Esophagus (tissue), 2 donors: ENCODE results near the gene OR51E2. TPM values are rescaled to one million over a fixed set of nuclear protein-coding genes. Genes with fewer than 3 reads are reported as not detected.

Experiments
- H3K27ac ChIP-seq, 2 donors: one replicate each; pipeline ENCODE4 v1.5.1; 2013; ENCODE audit warnings: low read depth in 2 of 2, mild to moderate bottlenecking in 2 of 2, inconsistent platforms in 1 of 2, low read length in 1 of 2, moderate library complexity in 1 of 2
- H3K27me3 ChIP-seq, 2 donors: one replicate each; pipeline ENCODE4 v1.6.1; 2013; ENCODE audit warnings: low read length in 2 of 2, control low read depth in 1 of 2, mild to moderate bottlenecking in 1 of 2; ENCODE audit not compliant: insufficient read depth in 2 of 2, control insufficient read depth in 1 of 2
- H3K36me3 ChIP-seq, 2 donors: one replicate each; pipeline ENCODE4 v1.6.1; 2013; ENCODE audit warnings: low read length in 1 of 2; ENCODE audit not compliant: control insufficient read depth in 2 of 2, insufficient read depth in 2 of 2
- H3K4me1 ChIP-seq, 2 donors: one replicate each; pipeline ENCODE4 v1.6.1; 2013; ENCODE audit warnings: low read length in 1 of 2; ENCODE audit not compliant: control insufficient read depth in 2 of 2, insufficient read depth in 2 of 2
- H3K4me3 ChIP-seq, 2 donors: one replicate each; pipeline ENCODE4 v1.5.1; 2013; ENCODE audit warnings: low read length in 2 of 2, mild to moderate bottlenecking in 2 of 2, low read depth in 1 of 2, moderate library complexity in 1 of 2
- H3K9me3 ChIP-seq, 2 donors: one replicate each; pipeline ENCODE4 v1.6.1; 2013; ENCODE audit warnings: mild to moderate bottlenecking in 2 of 2, low read depth in 1 of 2, low read length in 1 of 2, moderate library complexity in 1 of 2; ENCODE audit not compliant: control insufficient read depth in 2 of 2, insufficient read depth in 1 of 2
- WGBS, 2 donors: extraction: QIAGEN DNeasy Blood & Tissue Kit; methylation state at CpG; one replicate each; pipeline ENCODE4 v1.1.7; 2013; 5-methylcytosine and 5-hydroxymethylcytosine counted together
- polyA plus RNA-seq, 2 donors: library from polyadenylated mRNA; stranded (reverse); fragments of 200-250 nt; gene quantifications; one replicate each; pipeline ENCODE4 v1.2.3, GENCODE V29; 2013
- donor health status: healthy with polysubstance abuse.
- donor health status: Bipolar disorder and iron deficiency.

Gene OR51E2
- polyA plus RNA-seq, 2 donors, result 0.02 TPM; not detected in 1

- H3K27ac ChIP-seq, result no peak within 1 kb of the TSS
- H3K4me1 ChIP-seq, result no peaks in the 10 kb centered on the region
- no peak within 1 kb of the TSS for H3K4me3 ChIP-seq
- WGBS, 2 donors, result 74 to 78% methylated on average over 3 of the region's 3 CpGs
- no peaks in the 10 kb centered on the region for H3K27me3 ChIP-seq
- no peaks in the 10 kb centered on the region for H3K9me3 ChIP-seq
- H3K36me3 ChIP-seq, result no peaks in the 10 kb centered on the region
Measured at GRCh38 chr11:4643682-4644081, 54.0 kb downstream of the OR51E2 start, which contains the start of gene OR51E1. TSS of gene OR51E1 (plus strand) at chr11:4643982. CDS start at chr11:4652527, 8,545 bp downstream.

- H3K4me3 ChIP-seq, result no peak overlapping the region
- H3K27me3 ChIP-seq, result no peaks in the 10 kb centered on the region
- H3K9me3 ChIP-seq, result no peaks in the 10 kb centered on the region
- H3K36me3 ChIP-seq, result no peaks in the 10 kb centered on the region
- H3K4me1 ChIP-seq, result no peaks in the 10 kb centered on the region
- WGBS, 2 donors, result 40 to 45% methylated on average over 5 of the region's 5 CpGs
- no peak overlapping the region for H3K27ac ChIP-seq
Measured at GRCh38 chr11:4643076-4643475, 54.6 kb downstream of the OR51E2 start.

GRCh38 chr11:4642043-4642442 is 55.6 kb downstream of the OR51E2 start:
- Histone ChIP-seq H3K4me3 (no peak overlapping the region), H3K27ac (no peak overlapping the region), H3K27me3 (no peaks in the 10 kb centered on the region), H3K36me3 (no peaks in the 10 kb centered on the region), H3K4me1 (no peaks in the 10 kb centered on the region), H3K9me3 (no peaks in the 10 kb centered on the region)
- 69 to 71% methylated on average over 7 of the region's 7 CpGs for WGBS, 2 donors

GRCh38 chr11:4641501-4641900 is 56.2 kb downstream of the OR51E2 start:
- no peaks in the 10 kb centered on the region for H3K9me3 ChIP-seq
- 85 to 86% methylated on average over 7 of the region's 7 CpGs for WGBS, 2 donors
- H3K4me1 ChIP-seq, result no peaks in the 10 kb centered on the region
- no peak overlapping the region for H3K4me3 ChIP-seq
- no peak overlapping the region for H3K27ac ChIP-seq
- H3K27me3 ChIP-seq, result no peaks in the 10 kb centered on the region
- no peaks in the 10 kb centered on the region for H3K36me3 ChIP-seq

- no peaks in the 10 kb centered on the region for H3K4me1 ChIP-seq
- no peaks in the 10 kb centered on the region for H3K36me3 ChIP-seq
- H3K4me3 ChIP-seq, result no peak overlapping the region
- 86 to 89% methylated on average over 6 of the region's 6 CpGs for WGBS, 2 donors
- H3K9me3 ChIP-seq, result no peaks in the 10 kb centered on the region
- H3K27ac ChIP-seq, result no peak overlapping the region
- no peaks in the 10 kb centered on the region for H3K27me3 ChIP-seq
Measured at GRCh38 chr11:4639931-4640330, 57.7 kb downstream of the OR51E2 start.

GRCh38 chr11:4637662-4638047 is 60.0 kb downstream of the OR51E2 start:
- H3K4me3 ChIP-seq, result no peak overlapping the region
- no peak overlapping the region for H3K27ac ChIP-seq
- WGBS, 2 donors, result 75 to 88% methylated on average over 3 of the region's 3 CpGs
- H3K27me3 ChIP-seq, result no peaks in the 10 kb centered on the region
- no peaks in the 10 kb centered on the region for H3K4me1 ChIP-seq
- H3K36me3 ChIP-seq, result no peaks in the 10 kb centered on the region
- H3K9me3 ChIP-seq, result no peaks in the 10 kb centered on the region

GRCh38 chr11:4636962-4637661 is 60.5 kb downstream of the OR51E2 start, which contains the start of gene OR51D1:
TSS of gene OR51D1 (plus strand) at chr11:4637477. CDS start at chr11:4639791, 2,314 bp downstream.
- no peaks in the 10 kb centered on the region for H3K9me3 ChIP-seq
- H3K27me3 ChIP-seq, result no peaks in the 10 kb centered on the region
- H3K4me3 ChIP-seq, result no peak within 1 kb of the TSS
- 31 to 38% methylated on average over 21 of the region's 21 CpGs for WGBS, 2 donors
- no peaks in the 10 kb centered on the region for H3K36me3 ChIP-seq
- no peaks in the 10 kb centered on the region for H3K4me1 ChIP-seq
- no peak within 1 kb of the TSS for H3K27ac ChIP-seq

- no peaks in the 10 kb centered on the region for H3K36me3 ChIP-seq
- H3K9me3 ChIP-seq, result no peaks in the 10 kb centered on the region
- no peaks in the 10 kb centered on the region for H3K27me3 ChIP-seq
- H3K4me3 ChIP-seq, result no peak overlapping the region
- H3K4me1 ChIP-seq, result no peaks in the 10 kb centered on the region
- WGBS, 2 donors, result 67 to 80% methylated on average over 2 of the region's 2 CpGs
- H3K27ac ChIP-seq, result no peak overlapping the region
Measured at GRCh38 chr11:4636136-4636535, 61.5 kb downstream of the OR51E2 start.
